Progenitor cell of endocrine pancreas (in vitro differentiated cells): Measurements from ENCODE around the gene FLRT2. TPM values are rescaled to one million over a fixed set of nuclear protein-coding genes. Genes with fewer than 3 reads are reported as not detected.

Source experiments
- DNase-seq: peaks from one replicate; pipeline ENCODE4 v3.0.0; 2021; ENCODE audit warnings: low spot score; ENCODE audit not compliant: unreplicated experiment
- H3K27ac Mint-ChIP-seq: 2 replicates; pipeline ENCODE4 v1.8.0; 2021; ENCODE audit warnings: mild to moderate bottlenecking, moderate library complexity, mixed read lengths
- H3K27me3 Mint-ChIP-seq: 2 replicates; pipeline ENCODE4 v1.8.0; 2021; ENCODE audit warnings: mixed read lengths
- H3K36me3 Mint-ChIP-seq: 2 replicates; pipeline ENCODE4 v1.8.0; 2022; ENCODE audit warnings: mixed read lengths; ENCODE audit not compliant: insufficient read depth
- H3K4me1 Mint-ChIP-seq: 2 replicates; pipeline ENCODE4 v1.8.0; 2021; ENCODE audit warnings: low read depth, mixed read lengths
- H3K4me3 Mint-ChIP-seq: 2 replicates; pipeline ENCODE4 v1.8.0; 2021; ENCODE audit warnings: low read depth, mild to moderate bottlenecking, moderate library complexity, mixed read lengths
- H3K9me3 Mint-ChIP-seq: 2 replicates; pipeline ENCODE4 v1.8.0; 2021; ENCODE audit warnings: low read depth, mixed read lengths
- CTCF ChIP-seq: fragments of 200-600 bp; sonication (generic); IDR thresholded peaks from one replicate; pipeline ENCODE4 v1.5.0; 2021; ENCODE audit warnings: antibody characterized with exemption, mild to moderate bottlenecking; ENCODE audit not compliant: unreplicated experiment
- total RNA-seq: library from RNA; stranded (reverse); gene quantifications from 2 replicates; pipeline ENCODE4 v1.2.1, GENCODE V29; 2021

Gene FLRT2
- total RNA-seq, 1 donor from 2014 or later: 312 TPM

- no peak for TF ChIP-seq CTCF
These were observed 32.7 kb downstream of the FLRT2 start for GRCh38 chr14:85562630-85563029.

DNA sequence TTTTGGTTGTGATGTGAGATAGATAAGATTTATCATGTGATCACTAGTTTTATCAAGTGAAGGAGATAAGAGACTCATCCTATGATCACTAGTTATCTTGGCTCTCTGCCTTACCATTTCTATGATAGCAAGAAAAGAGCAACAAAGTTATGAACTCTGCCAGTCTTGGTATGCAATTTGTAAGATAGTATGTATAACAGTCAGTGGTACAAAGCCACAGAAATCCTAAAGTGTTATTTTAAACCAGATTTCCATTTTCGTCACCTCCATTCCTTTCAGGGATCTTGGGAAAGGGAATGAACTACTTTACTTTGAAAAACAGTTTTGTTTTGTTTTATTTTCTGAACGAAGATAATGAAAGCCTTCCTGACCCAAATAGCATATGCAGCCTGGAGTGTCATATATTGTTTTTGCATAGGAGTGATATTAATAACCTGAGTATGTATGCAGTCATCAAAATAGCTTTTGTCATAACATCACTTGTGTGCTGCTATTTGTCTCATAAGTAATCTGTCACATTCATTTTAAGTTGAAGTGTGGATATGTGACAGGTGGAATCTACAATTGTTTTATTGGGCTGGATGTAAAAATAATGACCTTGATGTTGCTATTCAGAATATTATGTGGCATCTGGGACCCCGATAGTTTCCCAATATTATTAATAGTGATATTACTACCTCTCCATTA, 35.0 kb downstream of the FLRT2 start:
- no peak overlapping the region for H3K4me3 Mint-ChIP-seq
- H3K9me3 Mint-ChIP-seq: peaks cover 9% of the 10 kb centered on the region
- TF ChIP-seq CTCF: no peak
- H3K4me1 Mint-ChIP-seq: peaks cover 24% of the 10 kb centered on the region
- DNase-seq: no peak
- peaks cover 49% of the 10 kb centered on the region for H3K36me3 Mint-ChIP-seq
- no peaks in the 10 kb centered on the region for H3K27me3 Mint-ChIP-seq
- H3K27ac Mint-ChIP-seq: no peak overlapping the region

More at GRCh38 chr14:85562630-85563029, 32.7 kb downstream of the FLRT2 start:
- H3K9me3 Mint-ChIP-seq: peaks cover 9% of the 10 kb centered on the region
- no peak overlapping the region for H3K4me3 Mint-ChIP-seq
- H3K36me3 Mint-ChIP-seq: peaks cover 48% of the 10 kb centered on the region
- peaks cover 27% of the 10 kb centered on the region for H3K4me1 Mint-ChIP-seq
- DNase-seq: no peak
- H3K27me3 Mint-ChIP-seq: no peaks in the 10 kb centered on the region
- H3K27ac Mint-ChIP-seq: no peak overlapping the region

GRCh38 chr14:85565862-85566296, 35.9 kb downstream of the FLRT2 start:
- H3K9me3 Mint-ChIP-seq: peaks cover 9% of the 10 kb centered on the region
- H3K4me1 Mint-ChIP-seq: peaks cover 25% of the 10 kb centered on the region
- peak overlapping the region; percentile 73 for H3K27ac Mint-ChIP-seq
- no peak for DNase-seq
- H3K36me3 Mint-ChIP-seq: peaks cover 47% of the 10 kb centered on the region
- TF ChIP-seq CTCF: no peak
- no peaks in the 10 kb centered on the region for H3K27me3 Mint-ChIP-seq
- no peak overlapping the region for H3K4me3 Mint-ChIP-seq

- no peak overlapping the region for H3K4me3 Mint-ChIP-seq
- H3K4me1 Mint-ChIP-seq: peaks cover 30% of the 10 kb centered on the region
- peaks cover 44% of the 10 kb centered on the region for H3K36me3 Mint-ChIP-seq
- no peak for DNase-seq
- no peak for TF ChIP-seq CTCF
- H3K9me3 Mint-ChIP-seq: peaks cover 7% of the 10 kb centered on the region
- peak overlapping the region; percentile 16 for H3K27ac Mint-ChIP-seq
- no peaks in the 10 kb centered on the region for H3K27me3 Mint-ChIP-seq
These were observed 36.7 kb downstream of the FLRT2 start for GRCh38 chr14:85566603-85567002.

- no peak for DNase-seq
- Mint-ChIP-seq H3K27ac (peak overlapping the region; percentile 51), H3K9me3 (no peaks in the 10 kb centered on the region), H3K4me3 (no peak overlapping the region), H3K4me1 (peaks cover 31% of the 10 kb centered on the region), H3K27me3 (no peaks in the 10 kb centered on the region), H3K36me3 (peaks cover 20% of the 10 kb centered on the region)
- no peak for TF ChIP-seq CTCF
These were observed 42.1 kb downstream of the FLRT2 start for GRCh38 chr14:85572011-85572410.
